Adipocyte (in vitro differentiated cells): ENCODE measurements around the gene EIF2AK3.

Source experiments
- DNase-seq: peaks from one replicate; pipeline ENCODE4 v3.0.0-alpha.2; 2015; ENCODE audit warnings: low read depth
- H3K27me3 ChIP-seq: replicated peaks from 2 replicates; pipeline ENCODE4 v1.7.0; 2013; ENCODE audit warnings: mild to moderate bottlenecking, low read length, moderate library complexity; ENCODE audit not compliant: control insufficient read depth, insufficient read depth
- H3K36me3 ChIP-seq: 2 replicates; pipeline ENCODE4 v1.7.0; 2013; ENCODE audit warnings: low read length, mild to moderate bottlenecking, moderate library complexity; ENCODE audit not compliant: control insufficient read depth, insufficient read depth, severe bottlenecking
- H3K4me1 ChIP-seq: 2 replicates; pipeline ENCODE4 v1.7.0; 2013; ENCODE audit warnings: mild to moderate bottlenecking, low read length, moderate library complexity; ENCODE audit not compliant: control insufficient read depth, insufficient read depth
- H3K4me3 ChIP-seq: 2 replicates; pipeline ENCODE4 v1.7.0; 2013; ENCODE audit warnings: mild to moderate bottlenecking, low read length, moderate library complexity
- H3K9ac ChIP-seq: 2 replicates; pipeline ENCODE4 v1.7.0; 2013; ENCODE audit warnings: mild to moderate bottlenecking, low read length, moderate library complexity
- H3K9me3 ChIP-seq: 2 replicates; pipeline ENCODE4 v1.7.0; 2013; ENCODE audit warnings: mild to moderate bottlenecking, low read length, moderate library complexity; ENCODE audit not compliant: control insufficient read depth

The EIF2AK3 gene

DNA sequence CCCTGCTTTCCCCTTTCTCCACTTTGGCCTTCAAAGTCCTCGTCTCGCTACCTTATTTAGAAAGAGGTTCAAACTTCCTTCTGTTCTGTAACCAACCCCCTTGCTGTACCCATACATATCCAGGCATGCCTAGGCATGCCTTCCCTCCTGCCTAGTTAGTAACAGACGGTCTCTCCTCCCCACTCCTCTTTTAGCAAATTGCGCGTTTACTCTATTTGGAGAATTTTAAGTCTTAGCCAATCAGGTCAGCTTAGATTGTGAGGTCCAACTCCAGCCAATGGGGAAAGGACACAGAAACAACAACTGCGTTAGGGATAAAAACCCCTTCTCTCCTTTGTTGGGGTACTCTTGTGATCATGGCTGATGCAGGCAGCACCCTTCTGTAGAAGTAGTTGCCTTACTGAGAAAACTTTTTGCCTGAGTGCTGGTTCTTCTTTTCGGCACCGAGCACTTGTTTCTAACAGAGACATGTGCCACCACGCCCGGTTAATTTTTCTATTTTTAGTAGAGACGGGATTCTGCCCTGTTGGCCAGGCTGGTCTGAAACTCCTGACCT, 88.8 kb downstream of the EIF2AK3 start:
- H3K27me3 ChIP-seq, result no peaks in the 10 kb centered on the region
- no peak for DNase-seq
- H3K4me1 ChIP-seq, result peaks cover 20% of the 10 kb centered on the region
- H3K9ac ChIP-seq, result no peak overlapping the region
- H3K4me3 ChIP-seq, result no peak overlapping the region
- no peaks in the 10 kb centered on the region for H3K36me3 ChIP-seq
- no peaks in the 10 kb centered on the region for H3K9me3 ChIP-seq

DNA sequence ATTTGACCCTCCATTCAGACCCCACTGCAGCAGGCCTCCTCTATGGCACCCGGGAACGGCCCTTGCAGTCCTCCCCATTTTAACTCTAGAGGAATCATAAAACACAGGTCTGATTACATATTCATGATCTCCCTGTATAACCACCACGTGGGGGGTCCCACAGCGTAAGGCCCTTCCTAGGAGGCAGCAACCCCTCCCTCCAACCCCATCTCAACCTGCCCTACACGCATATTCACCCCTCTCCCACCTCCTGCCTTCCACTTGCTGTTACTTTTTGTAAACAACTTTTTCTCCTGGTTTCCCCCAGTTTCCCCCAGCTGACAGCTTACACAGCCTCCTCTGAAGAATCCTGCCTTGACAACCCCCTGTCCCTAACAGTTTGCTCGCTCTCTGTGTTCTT, 89.6 kb downstream of the EIF2AK3 start:
- no peaks in the 10 kb centered on the region for H3K9me3 ChIP-seq
- peaks cover 20% of the 10 kb centered on the region for H3K4me1 ChIP-seq
- no peaks in the 10 kb centered on the region for H3K27me3 ChIP-seq
- H3K36me3 ChIP-seq, result no peaks in the 10 kb centered on the region
- no peak for DNase-seq
- no peak overlapping the region for H3K4me3 ChIP-seq
- H3K9ac ChIP-seq, result no peak overlapping the region

- no peaks in the 10 kb centered on the region for H3K4me1 ChIP-seq
- no peak overlapping the region for H3K9ac ChIP-seq
- H3K36me3 ChIP-seq, result no peaks in the 10 kb centered on the region
- DNase-seq, result peak; percentile 25
- H3K9me3 ChIP-seq, result no peaks in the 10 kb centered on the region
- no peaks in the 10 kb centered on the region for H3K27me3 ChIP-seq
- no peak overlapping the region for H3K4me3 ChIP-seq
Measured at GRCh38 chr2:88530081-88530480, 97.2 kb downstream of the EIF2AK3 start.

- DNase-seq, result peak; percentile 11
- Histone ChIP-seq H3K4me1 (peaks cover 5% of the 10 kb centered on the region), H3K4me3 (no peak overlapping the region), H3K9ac (no peak overlapping the region), H3K27me3 (peaks cover 11% of the 10 kb centered on the region), H3K9me3 (no peaks in the 10 kb centered on the region), H3K36me3 (no peaks in the 10 kb centered on the region)
Measured at GRCh38 chr2:88521445-88522073, 105.7 kb downstream of the EIF2AK3 start.

GRCh38 chr2:88517759-88518201, 109.5 kb downstream of the EIF2AK3 start:
- Histone ChIP-seq H3K9me3 (peaks cover 5% of the 10 kb centered on the region), H3K9ac (no peak overlapping the region), H3K27me3 (peaks cover 21% of the 10 kb centered on the region), H3K36me3 (no peaks in the 10 kb centered on the region), H3K4me1 (peaks cover 5% of the 10 kb centered on the region), H3K4me3 (no peak overlapping the region)
- no peak for DNase-seq
